Nephron progenitor cell (in vitro differentiated cells): Measurements from ENCODE around the gene ITGAL.

Experiments used
- DNase-seq: peaks from one replicate; pipeline ENCODE4 v3.0.0; 2021
- H3K27ac Mint-ChIP-seq: 2 replicates; pipeline ENCODE4 v1.8.0; 2021; ENCODE audit warnings: mild to moderate bottlenecking, moderate library complexity, mixed read lengths
- H3K27me3 Mint-ChIP-seq: 2 replicates; pipeline ENCODE4 v1.8.0; 2021; ENCODE audit warnings: mild to moderate bottlenecking, low read depth, mixed read lengths; ENCODE audit not compliant: poor library complexity
- H3K36me3 Mint-ChIP-seq: 2 replicates; pipeline ENCODE4 v1.8.0; 2021; ENCODE audit warnings: low read depth, mixed read lengths
- H3K4me1 Mint-ChIP-seq: 2 replicates; pipeline ENCODE4 v1.8.0; 2021; ENCODE audit warnings: mixed read lengths
- H3K4me3 Mint-ChIP-seq: 2 replicates; pipeline ENCODE4 v1.8.0; 2021; ENCODE audit warnings: mild to moderate bottlenecking, moderate library complexity, mixed read lengths
- H3K9me3 Mint-ChIP-seq: 2 replicates; pipeline ENCODE4 v1.8.0; 2021; ENCODE audit warnings: mild to moderate bottlenecking, moderate library complexity, mixed read lengths
- TF ChIP-seq, protein P1 (sequence below): fragments of 200-600 bp; sonication (generic); IDR thresholded peaks from 2 replicates; pipeline ENCODE4 v1.5.0; 2021; ENCODE audit warnings: antibody characterized with exemption

Gene ITGAL

GRCh38 chr16:30482366-30482765, 9.8 kb downstream of the ITGAL start:
- H3K9me3 Mint-ChIP-seq, result no peaks in the 10 kb centered on the region
- H3K27ac Mint-ChIP-seq, result no peak overlapping the region
- peaks cover 12% of the 10 kb centered on the region for H3K4me1 Mint-ChIP-seq
- TF ChIP-seq, protein P1, sequence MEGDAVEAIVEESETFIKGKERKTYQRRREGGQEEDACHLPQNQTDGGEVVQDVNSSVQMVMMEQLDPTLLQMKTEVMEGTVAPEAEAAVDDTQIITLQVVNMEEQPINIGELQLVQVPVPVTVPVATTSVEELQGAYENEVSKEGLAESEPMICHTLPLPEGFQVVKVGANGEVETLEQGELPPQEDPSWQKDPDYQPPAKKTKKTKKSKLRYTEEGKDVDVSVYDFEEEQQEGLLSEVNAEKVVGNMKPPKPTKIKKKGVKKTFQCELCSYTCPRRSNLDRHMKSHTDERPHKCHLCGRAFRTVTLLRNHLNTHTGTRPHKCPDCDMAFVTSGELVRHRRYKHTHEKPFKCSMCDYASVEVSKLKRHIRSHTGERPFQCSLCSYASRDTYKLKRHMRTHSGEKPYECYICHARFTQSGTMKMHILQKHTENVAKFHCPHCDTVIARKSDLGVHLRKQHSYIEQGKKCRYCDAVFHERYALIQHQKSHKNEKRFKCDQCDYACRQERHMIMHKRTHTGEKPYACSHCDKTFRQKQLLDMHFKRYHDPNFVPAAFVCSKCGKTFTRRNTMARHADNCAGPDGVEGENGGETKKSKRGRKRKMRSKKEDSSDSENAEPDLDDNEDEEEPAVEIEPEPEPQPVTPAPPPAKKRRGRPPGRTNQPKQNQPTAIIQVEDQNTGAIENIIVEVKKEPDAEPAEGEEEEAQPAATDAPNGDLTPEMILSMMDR, result no peak
- no peaks in the 10 kb centered on the region for H3K36me3 Mint-ChIP-seq
- H3K4me3 Mint-ChIP-seq, result no peak overlapping the region
- DNase-seq, result no peak
- peaks cover 47% of the 10 kb centered on the region for H3K27me3 Mint-ChIP-seq

- DNase-seq, result no peak
- TF ChIP-seq, protein P1, result no peak
- Mint-ChIP-seq H3K4me1 (peaks cover 18% of the 10 kb centered on the region), H3K4me3 (no peak overlapping the region), H3K27ac (no peak overlapping the region), H3K27me3 (peaks cover 52% of the 10 kb centered on the region), H3K9me3 (no peaks in the 10 kb centered on the region), H3K36me3 (no peaks in the 10 kb centered on the region)
Measured at GRCh38 chr16:30484887-30485286, 12.3 kb downstream of the ITGAL start.

DNA sequence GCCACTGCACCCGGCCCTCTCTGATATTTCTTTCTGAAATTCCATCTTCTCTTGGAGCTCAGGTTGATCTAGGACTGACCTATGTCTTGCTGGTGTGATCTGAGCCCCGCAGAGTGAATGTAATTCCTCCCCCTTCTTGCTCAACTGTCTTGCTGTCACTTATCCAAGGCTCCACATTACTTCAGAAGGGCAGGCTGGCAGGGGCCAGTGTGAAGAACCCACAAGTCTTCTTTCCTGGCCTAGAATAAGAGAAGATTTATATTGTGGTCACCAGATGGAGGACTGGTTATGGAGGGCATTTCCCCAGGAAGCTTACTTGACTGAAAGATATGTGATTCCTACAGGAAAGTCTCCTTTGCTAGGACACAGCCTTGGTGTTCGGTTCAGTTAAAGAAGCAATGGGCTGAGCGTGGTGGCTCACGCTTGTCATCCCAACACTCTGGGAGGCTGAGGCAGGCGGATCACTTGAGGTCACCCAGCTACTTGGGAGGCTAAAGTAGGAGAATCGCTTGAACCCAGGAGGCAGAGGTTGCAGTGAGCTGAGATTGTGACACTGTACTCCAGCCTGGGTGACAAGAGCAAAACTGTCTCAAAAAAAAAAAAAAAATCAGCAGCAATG, 13.4 kb downstream of the ITGAL start:
- peaks cover 18% of the 10 kb centered on the region for H3K4me1 Mint-ChIP-seq
- H3K27me3 Mint-ChIP-seq, result peaks cover 48% of the 10 kb centered on the region
- H3K27ac Mint-ChIP-seq, result peak overlapping the region; percentile 66
- H3K36me3 Mint-ChIP-seq, result no peaks in the 10 kb centered on the region
- TF ChIP-seq, protein P1, result no peak
- H3K9me3 Mint-ChIP-seq, result no peaks in the 10 kb centered on the region
- no peak for DNase-seq
- H3K4me3 Mint-ChIP-seq, result no peak overlapping the region

DNA sequence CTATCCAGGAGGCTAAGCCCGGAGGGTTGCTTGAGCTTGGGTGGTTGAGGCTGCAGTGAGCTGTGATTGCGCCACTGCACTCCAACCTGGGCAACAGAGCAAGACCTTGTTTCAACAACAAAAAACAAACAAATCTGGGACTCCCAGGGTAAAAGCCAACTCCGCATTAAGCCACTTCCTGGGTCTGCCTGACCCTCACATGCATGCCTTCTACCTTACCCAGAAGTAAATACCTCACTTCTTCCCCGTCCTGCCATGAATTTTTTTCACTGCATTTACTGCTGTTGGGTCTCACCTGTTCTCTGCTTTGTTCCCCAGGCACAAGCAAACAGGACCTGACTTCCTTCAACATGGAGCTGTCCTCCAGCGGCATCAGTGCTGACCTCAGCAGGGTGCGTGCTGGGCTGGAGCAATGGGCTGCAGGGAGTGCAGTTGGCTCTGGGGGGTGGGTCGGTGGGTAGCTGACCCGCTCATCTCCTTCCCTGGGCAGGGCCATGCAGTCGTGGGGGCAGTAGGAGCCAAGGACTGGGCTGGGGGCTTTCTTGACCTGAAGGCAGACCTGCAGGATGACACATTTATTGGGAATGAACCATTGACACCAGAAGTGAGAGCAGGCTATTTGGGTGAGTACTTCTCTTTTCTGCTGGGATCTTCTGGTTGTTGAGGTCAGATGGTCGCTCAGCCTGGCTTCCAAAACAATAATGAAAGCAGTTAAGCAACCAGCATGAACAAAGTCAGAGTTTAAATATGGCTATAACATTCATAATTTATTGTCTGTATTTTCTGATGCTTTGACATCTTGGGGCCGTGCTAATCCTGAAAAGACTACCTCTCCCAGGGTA, 16.4 kb downstream of the ITGAL start:
- peak overlapping the region; percentile 39 for H3K27ac Mint-ChIP-seq
- H3K36me3 Mint-ChIP-seq, result no peaks in the 10 kb centered on the region
- no peaks in the 10 kb centered on the region for H3K9me3 Mint-ChIP-seq
- no peak for DNase-seq
- TF ChIP-seq, protein P1, result no peak
- H3K27me3 Mint-ChIP-seq, result peaks cover 34% of the 10 kb centered on the region
- H3K4me1 Mint-ChIP-seq, result peaks cover 21% of the 10 kb centered on the region
- no peak overlapping the region for H3K4me3 Mint-ChIP-seq

DNA sequence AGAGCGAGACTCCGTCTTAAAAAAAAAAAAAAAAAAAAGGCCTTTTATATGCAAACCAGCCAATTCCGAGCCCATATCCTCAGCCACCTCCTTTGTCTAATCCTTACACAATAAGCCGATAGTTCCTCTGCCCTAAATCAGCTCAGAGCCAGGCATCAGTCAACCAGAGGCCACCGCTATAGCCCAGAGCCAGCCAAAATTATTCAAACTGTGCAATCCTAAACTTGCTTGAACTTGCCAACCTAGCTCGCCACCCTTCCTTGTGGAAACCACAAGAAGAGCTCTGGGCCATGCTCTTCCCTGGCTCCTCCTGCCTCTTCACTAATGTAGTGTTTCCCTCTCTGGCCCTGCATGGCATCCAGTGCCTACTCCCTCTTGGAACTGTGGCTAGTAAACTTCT, 17.7 kb downstream of the ITGAL start:
- TF ChIP-seq, protein P1, result no peak
- DNase-seq, result no peak
- Mint-ChIP-seq H3K4me1 (peaks cover 29% of the 10 kb centered on the region), H3K27ac (peak overlapping the region; percentile 37), H3K36me3 (no peaks in the 10 kb centered on the region), H3K27me3 (peaks cover 36% of the 10 kb centered on the region), H3K9me3 (no peaks in the 10 kb centered on the region), H3K4me3 (no peak overlapping the region)
